Diencephalon (tissue), 1 donor: Measurements from ENCODE around the gene NR2F1-AS1. TPM values are rescaled to one million over a fixed set of nuclear protein-coding genes. Genes with fewer than 3 reads are reported as not detected.

Source experiments
- total RNA-seq: library from RNA; depleted of rRNA; stranded (reverse); fragments of >200 nt; gene quantifications from one replicate; pipeline ENCODE4 v1.2.3, GENCODE V29; 2014

NR2F1-AS1 gene
- 82.4 TPM for total RNA-seq

GRCh38 chr5:93580927-93581445 lies at the start of gene NR2F1-AS1:
NR2F1-AS1 (minus strand) TSS chr5:93581219.

DNA sequence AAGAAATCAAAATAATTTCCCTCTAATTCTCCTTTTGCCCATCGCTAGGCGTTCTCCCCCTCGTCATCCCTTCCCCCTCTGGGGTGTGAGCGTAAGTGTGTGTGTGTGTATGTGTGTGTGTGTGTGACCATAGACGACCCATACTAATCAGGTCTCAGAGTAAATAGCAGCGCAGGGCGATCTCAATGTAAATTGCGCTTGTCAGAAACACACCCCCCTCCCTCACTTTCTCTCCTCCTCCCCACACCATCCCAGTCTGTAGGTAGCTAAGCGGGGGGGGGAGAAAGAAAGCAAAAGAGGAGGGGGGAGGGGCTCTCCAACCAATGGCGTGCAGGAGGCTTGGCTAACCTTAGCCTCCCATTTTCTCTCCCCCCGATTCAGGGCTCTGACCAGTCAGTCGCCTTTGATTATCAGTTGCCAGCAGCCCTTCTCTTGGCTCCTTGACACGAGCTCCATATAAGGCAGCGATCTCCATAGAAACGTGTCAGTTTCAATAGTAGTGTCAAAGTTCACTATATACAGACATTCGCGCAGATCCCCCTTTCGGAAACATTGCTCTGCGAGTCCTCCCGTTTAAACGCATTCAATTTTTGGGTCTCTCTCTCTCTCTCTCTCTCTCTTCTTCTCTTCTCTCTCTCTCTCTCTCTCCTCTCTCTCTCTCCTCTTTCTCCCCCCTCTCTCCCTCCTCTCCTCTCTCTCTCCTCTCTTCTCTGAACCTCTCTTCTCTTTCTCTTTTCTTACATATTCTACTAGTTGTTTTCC lies 1.8 kb upstream of the NR2F1-AS1 start, which contains the start of gene NR2F1:
Gene NR2F1, plus strand, starts transcription at position 546 of the 762 bp plus-strand sequence. CDS start 1,802 bp downstream, outside the sequence.

Other genes starting within 250 kb of the NR2F1-AS1 start
- gene NR2F1, start 2.0 kb upstream of the NR2F1-AS1 start, total RNA-seq, result 115 TPM
- 3.7 TPM for gene POU5F2, start 160.4 kb upstream of the NR2F1-AS1 start, total RNA-seq